Body of pancreas (tissue), 4 donors: ENCODE results near the gene DUSP14.
"Not testable (repeated sequence)": the region's sequence is repeated elsewhere in the genome, so short reads cannot be mapped to it uniquely, and the experiment has no call there.

Source experiments
- CTCF ChIP-seq, 7 experiments: fragments of 450-650 bp in 4 of 7; fragments of 200-600 bp in 3 of 7; sonication (generic) in 3 of 7; IDR thresholded peaks; one replicate each; pipeline ENCODE4 v1.5.1; 2016 to 2019; ENCODE audit warnings: antibody characterized with exemption in 7 of 7
- POLR2A ChIP-seq, 3 donors: fragments of 450-650 bp; IDR thresholded peaks; one replicate each; pipeline ENCODE4 v1.6.1; 2016; ENCODE audit warnings: antibody characterized with exemption in 3 of 3, mild to moderate bottlenecking in 2 of 3

GRCh38 chr17:37457801-37458200 is 31.9 kb upstream of the DUSP14 start:
- TF ChIP-seq POLR2A, CTCF (IDR thresholded peaks at IDR 0.05): not testable (repeated sequence)
